ENCODE results near the gene RERE. TPM values are rescaled to one million over a fixed set of nuclear protein-coding genes. Genes with fewer than 3 reads are reported as not detected.
"Not testable (repeated sequence)": the region's sequence is repeated elsewhere in the genome, so short reads cannot be mapped to it uniquely, and the experiment has no call there.

RERE gene
- polyA plus RNA-seq, 4 donors, result 112 to 163 (median 156) TPM

DNA sequence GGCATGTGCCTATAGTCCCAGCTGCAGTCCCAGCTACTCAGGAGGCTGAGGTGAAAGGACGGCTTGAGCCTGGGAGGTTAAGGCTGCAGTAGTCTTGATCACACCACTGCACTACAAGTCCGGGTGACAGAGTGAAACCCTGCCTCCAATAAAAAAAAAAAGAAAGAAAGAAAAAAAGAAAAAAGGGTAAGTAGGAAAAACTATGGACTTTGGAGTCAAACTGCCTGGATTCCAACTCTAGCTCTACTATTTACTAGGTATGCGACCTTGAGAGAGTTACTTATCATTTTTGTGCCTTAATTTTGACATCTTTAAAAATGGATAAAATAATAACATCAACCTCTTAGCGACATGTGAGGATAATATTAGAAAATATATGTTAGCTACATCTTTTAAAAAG lies 348.7 kb downstream of the RERE start:
- no peak for DNase-seq (ENCODE audit: low read depth in 4 of 4, low spot score in 3 of 4)

- no peak for DNase-seq (ENCODE audit: low read depth in 4 of 4, low spot score in 3 of 4)
These were observed 350.1 kb downstream of the RERE start for GRCh38 chr1:8467308-8467707.

DNA sequence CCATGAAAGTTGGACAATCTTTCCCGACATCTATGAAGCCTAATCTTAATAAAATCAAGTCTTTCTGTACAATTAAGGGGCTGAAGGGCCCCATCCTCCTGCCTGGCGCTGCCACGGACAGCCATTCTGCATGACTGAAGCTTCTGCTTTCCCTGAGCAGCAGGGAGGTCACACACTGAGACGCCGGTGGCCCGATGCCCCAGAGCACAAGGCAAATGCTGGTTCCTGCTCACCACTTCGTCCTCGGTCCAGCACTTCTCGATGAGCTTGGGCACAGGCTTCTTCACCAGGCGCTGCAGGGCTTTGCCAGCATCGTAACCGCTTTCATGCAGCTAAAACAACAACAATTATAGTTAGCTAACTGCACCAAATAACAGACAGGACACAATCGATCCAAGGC lies 351.7 kb downstream of the RERE start:
- no peak for DNase-seq (ENCODE audit: low read depth in 4 of 4, low spot score in 3 of 4)

GRCh38 chr1:8465013-8465412 lies 352.4 kb downstream of the RERE start:
- no peak for DNase-seq (ENCODE audit: low read depth in 4 of 4, low spot score in 3 of 4)

- DNase-seq (ENCODE audit: low read depth in 4 of 4, low spot score in 3 of 4), result no peak
These were observed 353.1 kb downstream of the RERE start for GRCh38 chr1:8464377-8464776.

- DNase-seq (ENCODE audit: low read depth in 4 of 4, low spot score in 3 of 4), result peak in 3 of 4 donors; percentile 59 to 70 (median 67)
These were observed 354.1 kb downstream of the RERE start for GRCh38 chr1:8463144-8463927.

DNA sequence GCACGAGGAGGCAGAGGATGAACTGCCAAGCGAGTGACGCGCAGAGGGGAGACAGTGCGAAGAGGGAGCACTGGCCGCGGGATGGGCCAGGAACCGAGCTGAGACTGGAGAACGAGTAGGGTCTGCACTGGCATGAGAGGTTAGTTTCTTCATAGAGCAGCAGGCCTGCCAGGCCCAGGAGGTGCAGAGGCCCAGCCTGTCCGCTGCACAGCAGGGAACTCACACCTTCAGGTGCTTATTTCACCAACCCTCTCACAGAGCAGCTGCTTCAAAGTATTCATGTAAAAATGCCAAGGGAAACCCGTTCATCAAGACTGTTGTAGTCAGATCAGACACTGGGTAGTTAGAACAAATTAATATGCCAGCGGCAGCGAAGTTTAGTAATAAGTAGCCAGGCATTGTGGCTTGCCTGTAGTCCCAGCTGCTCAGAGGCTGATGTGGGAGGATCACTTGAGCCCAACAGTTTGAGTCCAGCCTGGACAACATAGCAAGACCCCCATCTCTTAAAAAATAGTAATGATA lies 355.0 kb downstream of the RERE start:
- no peak for DNase-seq (ENCODE audit: low read depth in 4 of 4, low spot score in 3 of 4)

DNA sequence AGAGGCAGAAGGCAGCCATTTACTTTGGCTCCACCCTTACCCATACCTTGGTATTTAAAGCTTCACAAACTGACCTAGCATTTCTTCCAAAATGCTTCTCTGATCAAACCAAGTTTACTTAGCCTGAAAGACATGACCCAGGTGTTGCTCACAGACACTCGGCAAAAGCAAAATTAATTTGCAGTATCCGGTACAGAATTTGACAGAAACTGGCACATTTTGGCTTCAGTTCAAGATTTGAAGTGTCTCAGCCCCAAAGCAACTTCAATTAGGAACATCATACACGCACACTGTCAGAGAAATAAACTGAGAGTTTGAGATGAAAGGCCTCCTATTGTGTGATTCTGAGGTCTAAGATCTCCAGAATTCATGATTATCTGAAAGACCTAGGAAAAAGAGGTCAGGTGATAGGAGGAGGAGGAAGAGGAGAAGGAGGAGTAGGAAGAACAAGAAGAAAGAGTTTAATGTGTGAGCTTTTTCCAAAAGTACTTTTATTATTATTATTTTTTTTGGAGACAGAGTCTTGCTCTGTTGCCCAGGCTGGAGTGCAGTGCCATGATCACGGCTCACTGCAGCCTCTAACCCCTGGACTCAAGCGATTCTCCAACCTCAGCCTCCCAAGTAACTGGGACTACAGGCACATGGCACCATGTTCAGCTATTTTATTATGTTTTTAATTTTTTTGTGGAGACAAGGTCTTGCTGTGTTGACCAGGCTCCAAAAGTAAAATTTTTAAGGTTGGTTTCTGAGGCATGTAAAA lies 355.9 kb downstream of the RERE start:
- no peak for DNase-seq (ENCODE audit: low read depth in 4 of 4, low spot score in 3 of 4)

DNA sequence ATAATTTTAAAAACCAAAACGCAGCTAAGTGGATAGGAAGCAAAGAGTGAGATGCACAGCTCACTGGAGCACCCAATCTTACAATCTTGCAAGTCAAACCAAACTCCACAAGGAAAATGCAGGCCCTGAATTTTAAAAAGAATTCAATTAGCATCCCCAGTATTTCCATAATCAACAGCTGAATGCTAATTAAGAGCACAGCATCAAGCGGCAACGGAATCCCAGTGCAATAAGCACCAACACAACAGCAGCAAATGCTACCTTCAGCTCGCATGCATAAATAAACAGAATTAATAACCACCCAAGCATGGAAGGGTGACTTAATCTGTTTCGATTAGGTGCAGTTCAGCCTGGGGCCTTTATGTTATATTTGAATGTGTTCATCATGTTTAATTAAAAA lies 356.7 kb downstream of the RERE start:
- DNase-seq (ENCODE audit: low read depth in 4 of 4, low spot score in 3 of 4), result no peak

DNA sequence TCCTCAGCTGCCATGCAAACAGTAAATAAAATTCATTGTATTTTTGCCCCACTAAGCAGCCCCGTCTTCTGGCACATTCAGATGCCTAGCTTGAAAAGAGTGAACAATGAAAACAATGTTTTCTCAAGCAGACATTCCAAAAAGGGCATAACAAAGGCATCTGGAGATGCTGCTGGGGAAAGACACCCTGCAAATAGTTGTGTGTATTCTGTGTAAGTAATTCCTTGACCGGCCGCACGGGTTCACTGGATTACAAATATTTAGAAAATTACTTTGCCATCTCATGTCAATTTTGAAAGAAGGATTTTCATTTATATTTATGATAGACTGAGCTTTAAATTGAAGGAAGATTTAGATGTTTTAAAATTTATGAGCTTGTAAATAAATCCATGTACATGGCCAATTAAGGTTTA lies 357.3 kb downstream of the RERE start:
- DNase-seq (ENCODE audit: low read depth in 4 of 4, low spot score in 3 of 4), result no peak

DNA sequence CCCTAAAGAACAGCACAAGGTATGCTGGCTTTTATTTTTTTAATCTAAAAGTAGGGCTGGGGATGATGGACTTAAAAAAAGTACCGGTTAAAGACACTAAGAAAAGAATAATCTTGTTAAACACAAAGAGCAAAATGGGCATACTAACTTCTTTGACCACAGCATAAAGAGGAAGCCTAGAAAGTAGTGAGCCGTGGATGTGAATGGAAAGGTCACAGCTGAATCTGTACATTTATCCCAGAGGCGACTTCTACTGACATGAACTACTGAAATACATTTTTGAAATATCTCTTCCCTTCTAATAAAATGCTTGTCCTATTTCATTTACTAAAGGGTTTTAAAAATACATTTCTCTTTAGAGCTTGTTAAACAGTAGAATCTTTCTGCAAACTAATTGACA lies 358.8 kb downstream of the RERE start:
- no peak for DNase-seq (ENCODE audit: low read depth in 4 of 4, low spot score in 3 of 4)

DNA sequence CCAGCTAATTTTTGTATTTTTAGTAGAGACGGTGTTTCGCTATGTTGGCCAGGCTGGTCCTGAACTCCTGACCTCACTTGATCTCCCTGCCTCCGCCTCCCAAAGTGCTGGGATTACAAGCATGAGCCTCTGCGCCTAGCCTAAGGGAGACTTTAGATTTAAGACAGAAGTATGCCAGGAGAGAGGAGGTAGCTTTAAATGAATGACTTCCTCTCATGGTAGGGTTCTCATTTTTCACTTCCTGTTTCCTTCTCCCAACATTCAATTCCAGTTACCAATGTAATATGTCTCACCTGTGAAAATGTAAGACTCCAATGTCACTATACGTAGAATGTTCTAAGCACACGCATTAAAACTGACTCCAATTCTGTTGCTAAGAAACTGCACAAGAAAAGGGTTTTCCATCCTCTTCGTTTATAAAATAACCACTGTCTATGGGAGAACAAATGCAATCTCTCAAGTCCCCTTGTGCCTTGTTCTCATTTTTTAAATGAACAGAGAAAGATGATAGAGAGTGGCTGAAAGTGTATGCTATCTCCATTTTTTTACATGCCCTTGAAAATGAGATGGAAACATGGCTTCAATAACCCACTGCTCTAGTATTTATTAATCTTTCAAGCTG lies 359.6 kb downstream of the RERE start:
- DNase-seq (ENCODE audit: low read depth in 4 of 4, low spot score in 3 of 4), result no peak

- no peak for DNase-seq (ENCODE audit: low read depth in 4 of 4, low spot score in 3 of 4)
These were observed 360.4 kb downstream of the RERE start for GRCh38 chr1:8456991-8457390.

DNA sequence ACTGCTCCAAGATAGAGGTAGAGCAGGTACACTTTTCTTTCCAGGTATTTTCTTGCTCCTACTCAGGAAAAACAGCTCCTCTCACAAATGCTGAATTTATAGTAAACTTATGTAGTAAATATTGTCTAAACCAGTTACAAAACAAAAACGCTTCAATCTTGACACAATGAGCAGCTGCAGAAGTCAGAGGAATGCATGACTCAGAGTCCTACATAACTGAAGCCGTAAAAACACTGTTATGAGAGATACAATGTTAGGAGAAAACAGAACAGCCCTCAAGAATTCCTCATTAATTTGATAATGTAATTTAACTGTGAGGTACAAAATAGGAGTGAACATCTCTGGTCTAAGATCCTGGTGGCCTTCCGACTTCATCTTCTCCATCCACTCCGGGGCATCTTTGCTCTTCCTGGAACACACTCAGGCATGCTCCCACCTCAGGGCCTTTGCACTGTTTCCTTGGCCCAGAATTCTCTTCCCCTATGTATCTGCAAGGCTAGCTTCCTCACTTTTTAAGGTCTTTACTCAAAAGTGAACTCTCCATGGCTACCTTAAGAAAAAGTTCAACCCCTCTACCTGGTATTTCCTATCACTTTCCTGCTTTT lies 361.0 kb downstream of the RERE start:
- no peak for DNase-seq (ENCODE audit: low read depth in 4 of 4, low spot score in 3 of 4)

- DNase-seq (ENCODE audit: low read depth in 4 of 4, low spot score in 3 of 4), result no peak
These were observed 361.6 kb downstream of the RERE start for GRCh38 chr1:8455700-8456307.

GRCh38 chr1:8450312-8450711 lies 367.1 kb downstream of the RERE start:
- no peak for DNase-seq (ENCODE audit: low read depth in 4 of 4, low spot score in 3 of 4)

GRCh38 chr1:8448911-8449661 lies 368.4 kb downstream of the RERE start:
- DNase-seq (ENCODE audit: low read depth in 4 of 4, low spot score in 3 of 4), result no peak

DNA sequence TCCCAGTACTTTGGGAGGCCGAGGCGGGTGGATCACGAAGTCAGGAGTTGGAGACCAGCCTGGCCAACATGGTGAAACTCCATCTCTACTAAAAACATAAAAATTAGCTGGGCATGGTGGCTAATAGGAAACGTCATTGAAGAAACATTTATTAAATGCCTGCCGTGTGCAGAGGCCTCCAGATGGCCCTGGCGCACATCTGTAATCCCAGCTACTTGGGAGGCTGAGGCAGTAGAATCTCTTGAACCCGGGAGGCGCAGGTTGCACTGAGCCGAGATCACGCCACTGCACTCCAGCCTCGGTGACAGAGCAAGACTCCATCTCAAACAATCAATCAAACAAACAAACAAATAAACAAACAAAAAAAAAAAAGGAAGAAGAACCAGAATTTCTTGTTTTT lies 368.9 kb downstream of the RERE start:
- DNase-seq (ENCODE audit: low read depth in 4 of 4, low spot score in 3 of 4), result not testable (repeated sequence)

GRCh38 chr1:8447616-8448150 lies 369.8 kb downstream of the RERE start:
- no peak for DNase-seq (ENCODE audit: low read depth in 4 of 4, low spot score in 3 of 4)

DNA sequence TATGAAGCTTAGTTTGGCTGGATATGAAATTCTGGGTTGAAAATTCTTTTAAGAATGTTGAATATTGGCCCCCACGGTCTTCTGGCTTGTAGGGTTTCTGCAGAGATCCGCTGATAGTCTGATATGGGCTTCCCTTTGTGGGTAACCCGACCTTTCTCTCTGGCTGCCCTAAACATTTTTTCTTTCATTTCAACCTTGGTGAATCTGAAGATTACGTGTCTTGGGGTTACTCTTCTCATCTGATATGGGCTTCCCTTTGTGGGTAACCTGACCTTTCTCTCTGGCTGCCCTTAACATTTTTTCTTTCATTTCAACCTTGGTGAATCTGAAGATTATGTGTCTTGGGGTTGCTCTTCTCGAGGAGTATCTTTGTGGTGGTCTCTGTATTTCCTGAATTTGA lies 371.3 kb downstream of the RERE start:
- not testable (repeated sequence) for DNase-seq (ENCODE audit: low read depth in 4 of 4, low spot score in 3 of 4)

All from left renal pelvis (tissue), 4 donors.